Gastrocnemius medialis (tissue), 4 donors: Measurements from ENCODE around the gene METTL23.

ENCODE experiments used
- CTCF ChIP-seq, 5 experiments: fragments of 450-650 bp in 3 of 5; fragments of 200-600 bp in 2 of 5; sonication (generic) in 2 of 5; IDR thresholded peaks in 4 of 5; conservative IDR thresholded peaks in 1 of 5; 1 replicate in 4 of 5; 2 replicates in 1 of 5; pipeline ENCODE4 v1.5.1; 2016 to 2019; ENCODE audit warnings: antibody characterized with exemption in 5 of 5, mild to moderate bottlenecking in 3 of 5, moderate library complexity in 3 of 5
- POLR2A ChIP-seq, 2 donors: fragments of 450-650 bp; IDR thresholded peaks; one replicate each; pipeline ENCODE4 v1.6.1; 2017; ENCODE audit warnings: antibody characterized with exemption in 2 of 2, mild to moderate bottlenecking in 2 of 2, moderate library complexity in 2 of 2

DNA sequence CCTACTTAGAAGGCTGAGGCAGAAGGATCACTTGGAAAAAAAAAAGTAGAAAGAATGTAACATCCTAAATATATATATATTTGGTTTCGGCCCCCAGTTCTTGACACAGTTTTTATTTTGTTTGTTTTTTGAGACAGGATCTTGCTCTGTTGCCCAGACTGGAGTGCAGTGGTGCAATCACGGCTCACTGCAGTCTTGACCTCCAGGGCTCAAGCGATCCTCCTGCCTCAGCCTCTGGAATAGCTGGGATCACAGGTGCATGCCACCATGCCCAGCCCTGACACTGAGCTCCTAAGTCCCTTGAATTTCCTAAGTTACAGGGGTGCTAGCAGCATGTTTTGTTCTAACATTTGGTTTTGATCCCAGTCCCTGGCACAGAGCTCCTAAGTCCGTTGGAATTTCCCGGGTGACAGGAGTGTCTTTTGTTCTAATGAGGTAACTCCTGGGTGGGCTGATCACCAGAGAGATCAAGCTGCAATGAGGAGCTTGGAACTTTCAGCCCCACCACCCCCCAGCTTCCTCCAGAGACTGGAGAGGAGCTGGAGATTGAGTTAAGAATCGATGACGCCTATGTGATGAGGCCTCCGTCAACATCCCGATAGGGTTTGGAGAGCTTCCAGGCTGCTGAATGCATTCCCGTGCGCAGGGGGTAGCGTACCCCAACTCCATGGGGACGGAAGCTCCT lies 35.9 kb upstream of the METTL23 start:
- no peak for TF ChIP-seq CTCF (IDR thresholded peaks at IDR 0.05 in 4 of 5, conservative IDR thresholded peaks at IDR 0.05 in 1 of 5)
- no peak for TF ChIP-seq POLR2A (IDR thresholded peaks at IDR 0.05)
